HEK293 (cell line): ENCODE data around the gene RARS1.

Source experiments
- CTCF ChIA-PET: fragments of 350-600 bp; formaldehyde crosslinking; extraction: SDS; loops from one replicate; lab custom pipeline; 2021; ENCODE audit warnings: antibody characterized with exemption; lab: Yijun Ruan, JAX
- POLR2A ChIA-PET: fragments of 300-600 bp; formaldehyde crosslinking; extraction: SDS; loops from one replicate; lab custom pipeline; 2020; ENCODE audit warnings: antibody characterized with exemption, inconsistent platforms; lab: Yijun Ruan, JAX
- H3K27ac ChIP-seq: fragments of 200-500 bp; sonication (Bioruptor generic); 2 replicates; pipeline ENCODE4 v1.5.1; 2014; ENCODE audit warnings: low read depth, low read length, control low read depth, inconsistent platforms; ENCODE audit errors: extremely low read depth
- H3K36me3 ChIP-seq, 2 experiments: fragments of 200-500 bp in 1 of 2; sonication (Bioruptor generic) in 1 of 2; 1 replicate in 1 of 2; 2 replicates in 1 of 2; pipeline ENCODE4 v1.5.1; 2014 to 2017; ENCODE audit warnings: inconsistent platforms in 2 of 2, low read length in 2 of 2; ENCODE audit not compliant: control insufficient read depth in 2 of 2, insufficient read depth in 1 of 2
- H3K4me1 ChIP-seq: fragments of 200-500 bp; sonication (Bioruptor generic); 2 replicates; pipeline ENCODE4 v1.5.1; 2014; ENCODE audit warnings: mild to moderate bottlenecking, low read length, inconsistent platforms; ENCODE audit not compliant: control insufficient read depth, insufficient read depth
- H3K4me3 ChIP-seq: 2 replicates; pipeline ENCODE4 v1.5.1; 2011; ENCODE audit warnings: low read depth, mild to moderate bottlenecking, control low read depth, low read length, moderate library complexity
- H3K9me3 ChIP-seq: fragments of 200-500 bp; sonication (Bioruptor generic); 2 replicates; pipeline ENCODE4 v1.5.1; 2014; ENCODE audit warnings: low read depth, low read length, inconsistent platforms; ENCODE audit not compliant: control insufficient read depth, insufficient read depth
- BCL11B ChIP-seq: fragments of 450-650 bp; formaldehyde crosslinking; IDR thresholded peaks from 2 replicates; pipeline ENCODE4 v1.5.1; 2016; ENCODE audit warnings: low read depth, missing biosample characterization, missing genetic modification characterization
- GLIS1 ChIP-seq: fragments of 450-650 bp; formaldehyde crosslinking; IDR thresholded peaks from 2 replicates; pipeline ENCODE4 v1.5.1; 2016; ENCODE audit warnings: missing biosample characterization, missing genetic modification characterization
- HIC1 ChIP-seq: fragments of 450-650 bp; formaldehyde crosslinking; IDR thresholded peaks from 2 replicates; pipeline ENCODE4 v1.5.1; 2016; ENCODE audit warnings: missing biosample characterization, missing genetic modification characterization
- MYNN ChIP-seq: fragments of 450-650 bp; formaldehyde crosslinking; IDR thresholded peaks from 2 replicates; pipeline ENCODE4 v1.5.1; 2016; ENCODE audit warnings: missing biosample characterization, missing genetic modification characterization, borderline replicate concordance
- OSR2 ChIP-seq: fragments of 450-650 bp; formaldehyde crosslinking; IDR thresholded peaks from 2 replicates; pipeline ENCODE4 v1.5.1; 2016; ENCODE audit warnings: missing biosample characterization, missing genetic modification characterization
- PBX3 ChIP-seq: sonication (generic); formaldehyde crosslinking; IDR thresholded peaks from 2 replicates; pipeline ENCODE4 v1.8.1; 2022; ENCODE audit warnings: mild to moderate bottlenecking, moderate library complexity, missing genetic modification reagents
- REPIN1 ChIP-seq: fragments of 450-650 bp; formaldehyde crosslinking; IDR thresholded peaks from 2 replicates; pipeline ENCODE4 v1.5.1; 2017; ENCODE audit warnings: missing biosample characterization, missing genetic modification characterization, low read depth
- ZFP3 ChIP-seq: fragments of 450-650 bp; formaldehyde crosslinking; IDR thresholded peaks from 2 replicates; pipeline ENCODE4 v1.5.1; 2016; ENCODE audit warnings: low read depth, missing biosample characterization, missing genetic modification characterization
- ZFP41 ChIP-seq: fragments of 450-650 bp; formaldehyde crosslinking; IDR thresholded peaks from 2 replicates; pipeline ENCODE4 v1.5.1; 2016; ENCODE audit warnings: missing biosample characterization, missing genetic modification characterization, borderline replicate concordance
- ZIC2 ChIP-seq: fragments of 450-650 bp; formaldehyde crosslinking; IDR thresholded peaks from 2 replicates; pipeline ENCODE4 v1.5.1; 2016; ENCODE audit warnings: missing biosample characterization, missing genetic modification characterization
- ZNF266 ChIP-seq: fragments of 450-650 bp; formaldehyde crosslinking; IDR thresholded peaks from 2 replicates; pipeline ENCODE4 v1.5.1; 2016; ENCODE audit warnings: missing biosample characterization, missing genetic modification characterization, low read depth
- ZNF366 ChIP-seq: fragments of 450-650 bp; formaldehyde crosslinking; conservative IDR thresholded peaks from 2 replicates; pipeline ENCODE4 v1.5.1; 2016; ENCODE audit warnings: missing biosample characterization, missing genetic modification characterization
- ZNF37A ChIP-seq: fragments of 450-650 bp; IDR thresholded peaks from 2 replicates; pipeline ENCODE4 v1.5.1; 2018; ENCODE audit warnings: missing biosample characterization, missing genetic modification characterization
- ZNF549 ChIP-seq: fragments of 450-650 bp; IDR thresholded peaks from 2 replicates; pipeline ENCODE4 v1.5.1; 2018; ENCODE audit warnings: missing biosample characterization, missing genetic modification characterization, mild to moderate bottlenecking, inconsistent platforms, moderate library complexity
- ZNF580 ChIP-seq: fragments of 450-650 bp; formaldehyde crosslinking; IDR thresholded peaks from 2 replicates; pipeline ENCODE4 v1.5.1; 2016; ENCODE audit warnings: missing biosample characterization, missing genetic modification characterization
- ZNF629 ChIP-seq: fragments of 450-650 bp; formaldehyde crosslinking; IDR thresholded peaks from 2 replicates; pipeline ENCODE4 v1.5.1; 2017; ENCODE audit warnings: missing biosample characterization, missing genetic modification characterization
- ZSCAN4 ChIP-seq: fragments of 450-650 bp; formaldehyde crosslinking; IDR thresholded peaks from 2 replicates; pipeline ENCODE4 v1.5.1; 2017; ENCODE audit warnings: missing biosample characterization, missing genetic modification characterization

RARS1 gene

GRCh38 chr5:168550656-168551055, 64.4 kb downstream of the RARS1 start (continued):
- no peak for TF ChIP-seq REPIN1
- no peak for TF ChIP-seq ZFP3 (tag by site-specific recombination)
- TF ChIP-seq, all 188 proteins: peak for 0

- Histone ChIP-seq H3K36me3 (peaks cover 42 to 66% of the 10 kb centered on the region in 2 experiments), H3K4me3 (no peak overlapping the region), H3K4me1 (no peaks in the 10 kb centered on the region), H3K27ac (no peak overlapping the region), H3K9me3 (no peaks in the 10 kb centered on the region)
- ChIA-PET POLR2A (no interaction called here), CTCF (interaction anchor here (0.6 kb wide), 1 partner anchor 447 kb away, joined by 3 read pairs; no protein-coding TSS in a partner anchor)
- TF ChIP-seq ZNF366 = 0 out of 2 replicates have a peak, but pooled peaks have one; percentile 28
- no peak for TF ChIP-seq GLIS1 (tag by site-specific recombination)
- TF ChIP-seq ZFP41 (tag by site-specific recombination) = no peak
- no peak for TF ChIP-seq MYNN (tag by site-specific recombination)
- TF ChIP-seq ZNF629 = 0 out of 2 replicates have a peak, but pooled peaks have one; percentile 13
- TF ChIP-seq HIC1 (tag by site-specific recombination) = no peak
- no peak for TF ChIP-seq ZNF266 (tag by site-specific recombination)
Measured at GRCh38 chr5:168552146-168552545, 65.9 kb downstream of the RARS1 start.

GRCh38 chr5:168553377-168554130, 67.3 kb downstream of the RARS1 start:
- no peak overlapping the region for H3K4me3 ChIP-seq
- no peaks in the 10 kb centered on the region for H3K4me1 ChIP-seq
- CTCF ChIA-PET = no interaction called here
- no peak overlapping the region for H3K27ac ChIP-seq
- peaks cover 56 to 71% of the 10 kb centered on the region in 2 experiments for H3K36me3 ChIP-seq
- no peak for TF ChIP-seq ZNF549 (tag by site-specific recombination)
- no peak for TF ChIP-seq ZNF37A (tag by site-specific recombination)
- TF ChIP-seq BCL11B (tag by site-specific recombination) = no peak
- TF ChIP-seq ZSCAN4 = no peak
- no peaks in the 10 kb centered on the region for H3K9me3 ChIP-seq
- POLR2A ChIA-PET = no interaction called here

- POLR2A ChIA-PET = interaction anchor here (0.6 to 0.7 kb wide), 2 partner anchors 14 to 483 kb away, joined by 3 to 4 read pairs; no protein-coding TSS in a partner anchor
- H3K4me1 ChIP-seq = no peaks in the 10 kb centered on the region
- CTCF ChIA-PET = interaction anchor here (0.8 kb wide), 1 partner anchor 71 kb away, joined by 3 read pairs; the partner anchor contains the start of gene RARS1
- no peak overlapping the region for H3K4me3 ChIP-seq
- TF ChIP-seq PBX3 (CRISPR knock-in tag) (no peak), GLIS1 (tag by site-specific recombination) (no peak), OSR2 (no peak), ZIC2 (tag by site-specific recombination) (no peak), ZNF580 (tag by site-specific recombination) (no peak)
- H3K9me3 ChIP-seq = no peaks in the 10 kb centered on the region
- no peak overlapping the region for H3K27ac ChIP-seq
- H3K36me3 ChIP-seq = peaks cover 67 to 96% of the 10 kb centered on the region in 2 experiments
Measured at GRCh38 chr5:168557389-168557788, 71.1 kb downstream of the RARS1 start.
